NCI-H146 treated with DMSO at 0.1 percent for 48 hours (cell line): ENCODE results near the gene ZNF616.
"Not testable (repeated sequence)": the region's sequence is repeated elsewhere in the genome, so short reads cannot be mapped to it uniquely, and the experiment has no call there.

Experiments used
- DNase-seq: peaks from one replicate; lab custom pipeline; 2025; ENCODE audit not compliant: unreplicated experiment; lab: John Stamatoyannopoulos, UW

Gene ZNF616

GRCh38 chr19:52110780-52111179 is 29.0 kb downstream of the ZNF616 start:
- DNase-seq = no peak

GRCh38 chr19:52102782-52103181 is 37.0 kb downstream of the ZNF616 start:
- DNase-seq = no peak

GRCh38 chr19:52101866-52102562 is 37.7 kb downstream of the ZNF616 start:
- DNase-seq = no peak

- DNase-seq = no peak
Observed at GRCh38 chr19:52099497-52100138, 40.1 kb downstream of the ZNF616 start.

- not testable (repeated sequence) for DNase-seq
Observed at GRCh38 chr19:52096416-52096815, 43.3 kb downstream of the ZNF616 start.

- DNase-seq = peak; percentile 87
Observed at GRCh38 chr19:52095172-52096014, 44.3 kb downstream of the ZNF616 start, which contains the start of gene ZNF841. ZNF841 (minus strand) TSS chr19:52095765; CDS start chr19:52084801, 10,964 bp downstream.

- DNase-seq = no peak
Observed at GRCh38 chr19:52094526-52095130, 45.1 kb downstream of the ZNF616 start.

- DNase-seq = no peak
Observed at GRCh38 chr19:52086481-52086880, 53.3 kb downstream of the ZNF616 start.

GRCh38 chr19:52070496-52070895 is 69.2 kb downstream of the ZNF616 start:
- no peak for DNase-seq

GRCh38 chr19:52069653-52070052 is 70.1 kb downstream of the ZNF616 start:
- no peak for DNase-seq

GRCh38 chr19:52066258-52066863 is 73.4 kb downstream of the ZNF616 start:
- no peak for DNase-seq

GRCh38 chr19:52065399-52065798 is 74.3 kb downstream of the ZNF616 start:
- DNase-seq = no peak
